Osteoblast (primary cell): ENCODE results near the gene TEX29. TPM values are rescaled to one million over a fixed set of nuclear protein-coding genes. Genes with fewer than 3 reads are reported as not detected.

Experiments
- DNase-seq: peaks from one replicate; pipeline ENCODE4 v3.0.0; 2011; ENCODE audit warnings: low spot score, mixed read lengths; ENCODE audit not compliant: insufficient read length; ENCODE audit errors: missing footprints
- H2AFZ ChIP-seq: 2 replicates; pipeline ENCODE4 v1.6.0; 2011; ENCODE audit warnings: mild to moderate bottlenecking, low read length
- H3K27ac ChIP-seq: 2 replicates; pipeline ENCODE4 v1.5.1; 2011; ENCODE audit warnings: mild to moderate bottlenecking, low read depth, low read length, moderate library complexity
- H3K27me3 ChIP-seq: 2 replicates; pipeline ENCODE4 v1.6.0; 2012; ENCODE audit warnings: mild to moderate bottlenecking, control low read depth, inconsistent platforms, low read length, moderate library complexity; ENCODE audit not compliant: insufficient read depth
- H3K36me3 ChIP-seq: 2 replicates; pipeline ENCODE4 v1.5.1; 2011; ENCODE audit warnings: mild to moderate bottlenecking, low read length, control low read depth, moderate library complexity; ENCODE audit not compliant: insufficient read depth
- H3K4me1 ChIP-seq: 2 replicates; pipeline ENCODE4 v1.5.1; 2011; ENCODE audit warnings: mild to moderate bottlenecking, low read length, control low read depth, moderate library complexity; ENCODE audit not compliant: insufficient read depth
- H3K4me2 ChIP-seq: 2 replicates; pipeline ENCODE4 v1.6.0; 2011; ENCODE audit warnings: mild to moderate bottlenecking, low read length; ENCODE audit not compliant: insufficient read depth
- H3K4me3 ChIP-seq: fragments of 200-600 bp; sonication (generic); 3 replicates; pipeline ENCODE4 v1.5.1; 2012; ENCODE audit warnings: mild to moderate bottlenecking, low read length, inconsistent platforms; ENCODE audit not compliant: insufficient read depth
- H3K79me2 ChIP-seq: 2 replicates; pipeline ENCODE4 v1.6.0; 2012; ENCODE audit warnings: mild to moderate bottlenecking, low read length, control low read depth, inconsistent platforms; ENCODE audit not compliant: insufficient read depth
- H3K9me3 ChIP-seq: 2 replicates; pipeline ENCODE4 v1.5.1; 2011; ENCODE audit warnings: low read depth, low read length, control low read depth
- H4K20me1 ChIP-seq: 2 replicates; pipeline ENCODE4 v1.6.0; 2012; ENCODE audit warnings: mild to moderate bottlenecking, low read length, control low read depth; ENCODE audit not compliant: insufficient read depth
- total RNA-seq: library from RNA; depleted of rRNA; stranded (reverse); fragments of >200 nt; gene quantifications from 2 replicates; pipeline ENCODE4 v1.2.3, GENCODE V29; 2012
- TF ChIP-seq, protein P1 (sequence below): IDR thresholded peaks from 2 replicates; pipeline ENCODE4 v1.5.1; 2011; ENCODE audit warnings: mild to moderate bottlenecking, low read depth, low read length, moderate library complexity; ENCODE audit errors: extremely low read depth

Gene TEX29
- total RNA-seq, 1 donor = 0.36 TPM

DNA sequence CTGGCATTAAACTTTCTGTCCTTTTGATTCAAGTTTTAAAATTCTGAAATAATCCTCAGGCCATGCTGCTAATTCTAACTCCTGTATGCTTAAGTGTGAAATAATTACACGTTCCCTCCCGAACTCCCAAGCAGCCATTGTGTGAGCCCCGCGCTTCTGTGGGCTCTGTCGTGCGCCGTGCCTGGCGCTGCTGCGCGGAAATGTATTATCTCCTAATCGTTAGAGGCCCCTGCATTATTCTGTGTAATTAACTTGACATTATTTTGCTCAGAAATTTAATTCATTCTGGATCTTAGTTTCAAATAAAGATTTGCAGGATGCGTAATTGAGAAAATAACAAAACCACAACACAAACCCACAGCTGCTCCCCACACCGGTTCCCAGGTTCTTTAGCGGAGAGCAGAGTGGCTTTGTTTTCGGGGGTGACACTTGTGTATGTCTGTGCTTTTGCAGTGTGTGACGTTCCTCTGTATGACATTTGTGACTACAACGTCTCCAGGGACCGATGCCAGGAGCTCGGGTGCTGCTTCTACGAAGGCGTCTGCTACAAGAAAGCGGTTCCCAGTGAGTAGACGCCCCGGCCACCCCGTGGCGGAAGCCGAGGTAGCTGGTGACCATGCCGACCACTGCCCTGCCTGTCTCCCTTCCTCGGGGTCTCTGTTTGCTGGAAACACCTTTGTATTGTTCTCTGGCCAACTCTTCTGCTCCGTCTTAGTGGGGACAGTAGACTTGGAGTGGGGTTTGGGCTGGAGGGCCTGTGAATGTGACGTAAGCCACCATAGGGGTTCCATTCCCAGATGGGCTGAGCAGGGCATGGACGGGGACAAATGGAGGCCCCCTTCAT, 7.5 kb downstream of the TEX29 start:
- Histone ChIP-seq H3K4me1 (no peaks in the 10 kb centered on the region), H4K20me1 (no peaks in the 10 kb centered on the region), H3K79me2 (no peaks in the 10 kb centered on the region), H3K27ac (no peak overlapping the region), H2AFZ (no peak overlapping the region), H3K9me3 (no peaks in the 10 kb centered on the region), H3K36me3 (no peaks in the 10 kb centered on the region), H3K27me3 (no peaks in the 10 kb centered on the region), H3K4me2 (no peak overlapping the region), H3K4me3 (no peak overlapping the region)
- DNase-seq = no peak
- TF ChIP-seq, protein P1, sequence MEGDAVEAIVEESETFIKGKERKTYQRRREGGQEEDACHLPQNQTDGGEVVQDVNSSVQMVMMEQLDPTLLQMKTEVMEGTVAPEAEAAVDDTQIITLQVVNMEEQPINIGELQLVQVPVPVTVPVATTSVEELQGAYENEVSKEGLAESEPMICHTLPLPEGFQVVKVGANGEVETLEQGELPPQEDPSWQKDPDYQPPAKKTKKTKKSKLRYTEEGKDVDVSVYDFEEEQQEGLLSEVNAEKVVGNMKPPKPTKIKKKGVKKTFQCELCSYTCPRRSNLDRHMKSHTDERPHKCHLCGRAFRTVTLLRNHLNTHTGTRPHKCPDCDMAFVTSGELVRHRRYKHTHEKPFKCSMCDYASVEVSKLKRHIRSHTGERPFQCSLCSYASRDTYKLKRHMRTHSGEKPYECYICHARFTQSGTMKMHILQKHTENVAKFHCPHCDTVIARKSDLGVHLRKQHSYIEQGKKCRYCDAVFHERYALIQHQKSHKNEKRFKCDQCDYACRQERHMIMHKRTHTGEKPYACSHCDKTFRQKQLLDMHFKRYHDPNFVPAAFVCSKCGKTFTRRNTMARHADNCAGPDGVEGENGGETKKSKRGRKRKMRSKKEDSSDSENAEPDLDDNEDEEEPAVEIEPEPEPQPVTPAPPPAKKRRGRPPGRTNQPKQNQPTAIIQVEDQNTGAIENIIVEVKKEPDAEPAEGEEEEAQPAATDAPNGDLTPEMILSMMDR = no peak

DNA sequence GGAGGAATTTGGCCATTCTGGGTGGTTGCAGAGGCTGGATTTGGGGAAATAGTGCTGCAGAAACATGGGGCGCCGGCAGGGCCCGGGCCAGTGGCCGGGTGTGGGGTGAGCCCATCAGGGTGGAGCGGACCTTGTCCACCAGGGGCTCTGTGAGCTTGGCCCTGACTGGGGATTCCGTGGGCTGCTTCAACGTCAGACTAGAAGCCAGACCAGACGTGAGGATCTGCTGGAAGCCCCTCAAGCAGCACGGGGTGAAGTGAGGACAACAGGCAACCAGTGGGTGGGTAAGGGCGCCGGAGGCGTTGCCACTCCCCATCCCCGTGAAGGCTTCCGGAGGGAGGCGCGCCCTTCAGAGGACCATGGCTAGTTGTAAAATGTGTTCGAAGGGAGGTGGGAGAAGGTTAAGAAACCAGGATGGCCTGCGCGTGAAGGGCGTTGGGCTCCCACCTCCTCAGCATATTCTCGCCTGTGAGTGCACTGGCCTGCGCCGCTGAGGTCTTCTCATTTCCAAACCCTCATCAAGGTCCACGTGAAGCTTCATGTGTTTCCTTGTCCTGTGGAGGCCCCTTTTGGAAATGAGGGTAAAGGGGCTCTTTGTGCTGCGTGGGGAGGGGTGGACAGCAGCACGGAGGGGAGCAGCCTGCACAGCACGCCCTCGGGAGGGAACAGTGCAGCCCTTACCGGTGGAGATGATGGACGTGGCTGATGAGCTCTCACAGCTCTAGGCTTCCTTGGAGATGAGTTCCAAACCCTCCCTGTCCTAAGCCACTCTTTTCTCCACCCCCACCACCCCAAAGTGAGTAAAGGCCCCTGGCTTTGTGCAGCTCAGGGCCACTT, 8.3 kb downstream of the TEX29 start:
- TF ChIP-seq, protein P1 = no peak
- H3K4me3 ChIP-seq = no peak overlapping the region
- no peaks in the 10 kb centered on the region for H3K79me2 ChIP-seq
- no peak overlapping the region for H2AFZ ChIP-seq
- H4K20me1 ChIP-seq = no peaks in the 10 kb centered on the region
- no peak overlapping the region for H3K27ac ChIP-seq
- H3K4me1 ChIP-seq = no peaks in the 10 kb centered on the region
- no peak for DNase-seq
- H3K27me3 ChIP-seq = no peaks in the 10 kb centered on the region
- no peaks in the 10 kb centered on the region for H3K9me3 ChIP-seq
- no peak overlapping the region for H3K4me2 ChIP-seq
- no peaks in the 10 kb centered on the region for H3K36me3 ChIP-seq

DNA sequence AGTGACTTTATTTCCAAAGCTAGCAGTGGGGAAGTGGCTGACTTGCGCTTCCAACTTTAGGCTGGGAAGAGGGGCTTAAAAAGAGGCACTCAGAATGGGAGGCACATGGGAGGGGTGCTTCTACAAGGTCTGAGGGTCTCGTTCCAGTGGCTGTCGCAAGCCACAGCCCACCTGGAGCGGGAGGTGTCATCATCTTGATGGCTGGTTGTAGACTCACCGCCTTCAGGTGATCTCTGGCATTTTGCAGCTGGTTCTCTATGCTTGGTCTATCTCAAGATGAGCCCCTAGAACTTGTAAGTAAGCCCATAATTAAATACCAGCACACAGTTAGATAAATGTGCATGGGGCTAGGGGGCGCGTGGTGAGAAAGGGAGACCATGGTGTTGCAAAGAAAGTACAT, 9.2 kb downstream of the TEX29 start:
- Histone ChIP-seq H3K4me2 (no peak overlapping the region), H3K27ac (no peak overlapping the region), H3K9me3 (no peaks in the 10 kb centered on the region), H3K79me2 (no peaks in the 10 kb centered on the region), H3K4me3 (no peak overlapping the region), H2AFZ (no peak overlapping the region), H3K4me1 (no peaks in the 10 kb centered on the region), H3K36me3 (no peaks in the 10 kb centered on the region), H4K20me1 (no peaks in the 10 kb centered on the region), H3K27me3 (no peaks in the 10 kb centered on the region)
- TF ChIP-seq, protein P1 = no peak
- no peak for DNase-seq

DNA sequence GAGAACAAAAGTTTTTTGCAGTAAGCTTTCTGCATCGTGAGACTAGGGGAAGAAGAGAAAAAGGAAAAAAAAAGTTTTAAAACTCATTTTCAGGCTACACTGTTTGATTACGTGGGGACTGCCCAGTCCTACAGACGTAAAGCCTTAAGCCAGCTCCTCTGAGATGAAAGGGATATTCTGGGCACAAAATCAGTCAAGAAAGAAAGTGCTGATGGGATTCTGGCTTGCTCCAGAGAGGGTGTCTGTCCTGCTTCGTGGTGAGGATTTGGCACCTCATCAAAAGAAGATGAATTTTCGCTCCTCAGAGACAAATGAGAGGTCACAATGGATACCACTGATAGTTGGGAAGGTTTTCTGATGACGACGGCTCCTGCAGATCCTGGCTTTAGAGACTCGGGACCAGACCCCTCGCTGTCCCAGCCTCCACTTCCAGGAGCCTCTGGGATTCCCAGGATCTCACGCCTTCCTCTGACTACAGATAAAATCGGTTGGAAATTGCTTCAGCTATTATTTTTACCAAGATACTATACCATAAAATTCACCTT, 9.7 kb downstream of the TEX29 start:
- no peaks in the 10 kb centered on the region for H3K79me2 ChIP-seq
- TF ChIP-seq, protein P1 = no peak

More for the DNA sequence above, 9.7 kb downstream of the TEX29 start:
- Histone ChIP-seq H4K20me1 (no peaks in the 10 kb centered on the region), H3K36me3 (no peaks in the 10 kb centered on the region), H3K4me2 (no peak overlapping the region), H2AFZ (no peak overlapping the region), H3K27ac (no peak overlapping the region), H3K27me3 (no peaks in the 10 kb centered on the region), H3K4me3 (no peak overlapping the region), H3K9me3 (no peaks in the 10 kb centered on the region), H3K4me1 (no peaks in the 10 kb centered on the region)
- DNase-seq = no peak
